Stimulated activated CD4-positive, alpha-beta T cell treated with anti-CD3 and anti-CD28 coated beads, Interleukin-1b, Interleukin-23, amount 100 ng/mL, for 24 hours (primary cell): ENCODE measurements around the gene GRIK1.

Experiments used
- DNase-seq, 4 experiments: peaks; one replicate each; pipeline ENCODE4 v3.0.0-alpha.2; 2020; ENCODE audit warnings: low read depth in 4 of 4, low spot score in 1 of 4

The GRIK1 gene

DNA sequence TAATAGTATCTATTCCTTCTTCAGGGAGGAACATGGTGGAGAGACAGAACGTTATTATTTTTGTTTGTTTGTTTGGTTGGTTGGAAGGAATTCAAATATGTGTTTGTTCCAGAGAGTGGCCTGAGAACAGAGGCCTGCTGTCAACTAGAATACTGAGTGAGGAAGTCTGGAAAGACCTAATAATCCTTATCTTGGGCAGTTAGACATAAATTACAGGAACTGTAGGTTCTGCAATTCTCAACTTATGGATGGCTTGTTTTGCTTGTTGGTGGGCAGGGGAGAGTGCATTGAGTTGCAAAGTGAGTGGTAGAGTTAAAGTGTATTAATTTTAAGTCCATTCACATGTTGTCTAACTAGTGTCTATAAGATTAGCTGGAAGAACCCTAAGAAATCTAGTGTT, 443.5 kb downstream of the GRIK1 start:
- DNase-seq: no peak

GRCh38 chr21:29490016-29490415, 449.8 kb downstream of the GRIK1 start:
- DNase-seq: no peak

DNA sequence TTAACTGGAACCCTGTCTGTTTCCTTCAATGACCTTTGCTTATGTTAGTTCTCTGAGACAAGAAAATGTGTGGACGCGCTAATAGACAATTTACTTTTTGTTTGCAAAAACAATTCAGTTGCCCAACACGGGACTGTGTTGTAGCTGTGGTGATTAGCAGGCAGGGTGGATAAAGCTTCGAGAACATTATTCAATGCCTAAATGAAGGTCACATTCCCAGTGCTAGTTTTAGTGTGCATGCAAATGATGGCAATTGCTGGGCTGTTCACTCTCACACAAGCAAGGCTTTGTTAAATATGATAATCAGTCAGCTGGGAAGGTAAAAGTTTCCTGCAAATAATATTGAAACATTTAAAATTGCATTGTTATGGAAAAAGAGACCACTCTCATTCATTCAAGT, 452.6 kb downstream of the GRIK1 start:
- no peak for DNase-seq
